NK-92 (cell line): ENCODE data around the gene LGALS4.
"Not testable (repeated sequence)": the region's sequence is repeated elsewhere in the genome, so short reads cannot be mapped to it uniquely, and the experiment has no call there.

Experiments used
- DNase-seq: peaks from one replicate; lab custom pipeline; 2025; ENCODE audit not compliant: unreplicated experiment; lab: John Stamatoyannopoulos, UW

LGALS4 gene

DNA sequence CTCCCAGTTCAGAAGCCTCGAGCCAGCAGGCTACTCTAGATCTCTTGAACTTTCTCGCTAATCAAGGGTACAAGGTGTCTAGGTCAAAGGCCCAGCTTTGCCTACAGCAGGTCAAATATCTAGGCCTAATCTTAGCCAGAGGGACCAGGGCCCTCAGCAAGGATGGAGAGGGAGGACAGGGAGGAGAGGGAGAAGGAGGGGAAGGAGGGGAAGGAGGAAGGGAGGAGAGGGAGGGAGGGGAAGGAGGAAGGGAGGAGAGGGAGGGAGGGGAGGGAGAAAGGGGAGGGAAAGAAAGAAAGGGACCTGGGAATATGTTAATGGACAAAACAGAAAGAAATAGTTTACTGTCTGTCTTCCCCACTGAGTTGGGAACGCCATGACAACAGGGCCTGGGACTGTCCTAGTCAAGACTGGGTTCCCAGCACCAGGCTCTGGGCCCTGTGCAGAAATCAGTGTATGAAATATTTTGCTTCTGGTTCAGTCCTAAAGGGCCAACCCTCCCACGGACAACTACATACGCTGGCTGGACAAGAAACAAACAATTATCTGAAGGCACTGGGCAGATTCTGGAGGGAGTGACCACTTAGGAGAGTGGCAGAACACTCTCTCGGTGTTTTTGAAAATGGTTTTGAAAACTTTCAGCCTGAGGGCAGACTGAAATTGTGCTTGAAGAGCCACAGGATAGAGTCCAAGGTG, 14.3 kb upstream of the LGALS4 start:
- DNase-seq: no peak

DNA sequence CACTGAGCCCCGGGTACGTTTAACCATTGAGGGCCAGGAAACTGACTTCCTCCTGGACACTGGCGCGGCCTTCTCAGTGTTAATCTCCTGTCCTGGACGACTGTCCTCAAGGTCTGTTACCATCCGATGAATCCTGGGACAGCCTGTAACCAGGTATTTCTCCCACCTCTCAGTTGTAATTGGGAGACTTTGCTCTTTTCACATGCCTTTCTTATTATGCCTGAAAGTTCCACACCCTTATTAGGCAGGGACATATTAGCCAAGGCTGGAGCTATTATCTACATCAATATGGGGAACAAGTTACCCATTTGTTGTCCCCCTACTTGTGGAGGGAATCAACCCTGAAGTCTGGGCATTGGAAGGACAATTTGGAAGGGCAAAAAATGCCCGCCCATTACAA, 13.2 kb upstream of the LGALS4 start:
- not testable (repeated sequence) for DNase-seq

DNA sequence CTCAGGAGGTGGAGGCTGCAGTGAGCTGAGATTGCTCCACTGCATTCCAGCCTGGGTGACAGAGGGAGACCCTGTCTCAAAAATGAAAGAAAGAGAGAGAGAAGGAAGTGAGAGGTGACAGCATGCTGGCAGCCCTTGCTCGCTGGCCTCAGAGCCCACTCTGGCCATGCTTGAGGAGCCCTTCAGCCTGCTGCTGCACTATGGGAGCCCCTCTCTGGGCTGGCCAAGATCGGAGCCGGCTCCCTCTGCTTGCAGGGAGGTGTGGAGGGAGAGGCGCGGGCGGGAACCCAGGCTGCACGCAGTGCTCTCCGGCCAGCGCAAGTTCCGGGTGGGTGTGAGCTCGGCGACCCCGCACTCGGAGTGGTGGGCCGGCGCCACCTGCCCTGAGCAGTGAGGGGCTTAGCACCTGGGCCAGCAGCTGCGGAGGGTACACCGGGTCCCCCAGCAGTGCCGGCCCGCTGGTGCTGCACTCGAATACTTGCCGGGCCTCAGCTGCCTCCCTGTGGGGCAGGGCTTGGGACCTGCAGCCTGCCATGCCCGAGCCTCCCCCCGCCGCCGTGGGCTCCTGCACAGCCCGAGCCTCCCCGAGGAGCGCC, 8.6 kb upstream of the LGALS4 start:
- not testable (repeated sequence) for DNase-seq

DNA sequence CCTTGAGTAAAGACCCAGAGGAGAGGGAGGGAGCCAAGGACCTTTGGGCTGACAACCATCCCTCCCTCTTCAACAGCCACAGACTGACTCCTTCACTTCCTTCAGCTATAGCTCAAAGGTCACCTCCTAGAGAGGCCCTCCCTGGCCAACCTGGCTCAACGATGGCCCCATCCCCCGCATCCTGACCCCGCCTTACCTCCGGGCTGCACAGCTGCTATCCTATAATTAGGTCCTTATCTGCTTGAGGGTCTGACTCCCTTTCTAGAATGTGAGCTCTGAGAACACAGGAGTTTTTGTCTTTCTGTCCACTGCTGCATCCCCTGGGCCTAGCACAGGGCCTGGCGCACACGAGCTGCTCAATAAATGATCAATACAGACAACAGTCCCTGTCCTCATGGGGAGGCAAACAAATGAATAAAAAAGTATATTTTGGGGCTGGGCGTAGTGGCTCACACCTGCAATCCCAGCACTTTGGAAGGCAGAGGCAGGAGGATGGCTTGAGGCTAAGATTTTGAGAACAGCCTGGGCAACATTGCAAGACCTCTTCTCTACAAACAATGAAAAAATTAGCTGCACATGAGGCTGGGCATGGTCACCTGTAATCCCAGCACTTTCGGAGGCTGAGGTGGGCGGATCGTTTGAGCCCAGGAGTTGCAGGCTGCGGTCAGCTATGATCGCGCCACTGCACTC, 6.6 kb upstream of the LGALS4 start:
- DNase-seq: no peak

DNA sequence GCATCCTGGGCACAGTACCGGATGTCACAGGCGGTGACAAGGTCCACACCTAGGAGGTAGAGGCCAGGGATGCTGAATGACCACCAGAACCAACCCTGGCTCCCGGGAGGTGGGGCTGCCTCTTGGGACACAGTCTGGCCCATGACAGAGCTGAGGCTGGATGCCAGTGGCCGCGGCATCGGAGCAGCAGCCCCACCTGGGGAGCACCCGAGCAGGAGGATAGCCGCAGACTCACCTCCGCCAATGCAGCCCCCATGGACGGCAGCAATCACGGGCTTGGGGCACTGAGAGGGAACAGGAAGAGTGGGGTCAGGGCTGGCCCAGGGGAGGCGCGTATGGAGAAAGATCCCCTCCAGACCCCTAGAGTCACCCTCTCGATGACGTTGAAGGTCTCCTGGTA, 4.3 kb upstream of the LGALS4 start:
- DNase-seq: no peak

DNA sequence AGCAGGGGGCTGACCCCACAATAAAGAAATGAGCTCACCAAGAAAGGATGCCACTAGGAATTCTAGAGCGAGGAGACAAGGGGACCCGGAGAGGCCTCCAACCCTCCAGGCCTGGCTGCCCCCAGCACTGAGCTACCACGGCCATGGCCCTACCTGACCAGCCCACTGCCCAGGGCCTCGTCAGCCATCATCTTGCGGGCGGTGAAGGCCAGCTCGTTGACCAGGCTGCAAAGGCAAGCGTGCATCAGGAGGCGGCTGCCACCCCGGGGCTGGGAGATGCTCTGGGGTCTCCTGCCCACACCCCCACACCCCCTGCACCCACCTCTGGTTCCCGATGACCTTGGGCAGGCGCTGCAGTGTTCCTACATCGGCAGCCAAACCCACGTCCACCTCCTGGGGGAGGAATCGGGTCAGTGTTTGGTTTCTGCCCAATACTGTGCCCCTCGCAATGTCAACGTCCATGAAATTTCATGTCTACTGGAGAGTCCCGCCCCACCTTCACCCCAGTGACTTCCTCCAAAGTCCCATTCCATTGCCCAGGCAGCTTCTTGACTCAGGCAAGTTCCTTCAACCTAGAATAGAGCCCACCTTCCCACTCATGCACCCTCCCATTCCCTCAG, 3.5 kb upstream of the LGALS4 start:
- DNase-seq: no peak

DNA sequence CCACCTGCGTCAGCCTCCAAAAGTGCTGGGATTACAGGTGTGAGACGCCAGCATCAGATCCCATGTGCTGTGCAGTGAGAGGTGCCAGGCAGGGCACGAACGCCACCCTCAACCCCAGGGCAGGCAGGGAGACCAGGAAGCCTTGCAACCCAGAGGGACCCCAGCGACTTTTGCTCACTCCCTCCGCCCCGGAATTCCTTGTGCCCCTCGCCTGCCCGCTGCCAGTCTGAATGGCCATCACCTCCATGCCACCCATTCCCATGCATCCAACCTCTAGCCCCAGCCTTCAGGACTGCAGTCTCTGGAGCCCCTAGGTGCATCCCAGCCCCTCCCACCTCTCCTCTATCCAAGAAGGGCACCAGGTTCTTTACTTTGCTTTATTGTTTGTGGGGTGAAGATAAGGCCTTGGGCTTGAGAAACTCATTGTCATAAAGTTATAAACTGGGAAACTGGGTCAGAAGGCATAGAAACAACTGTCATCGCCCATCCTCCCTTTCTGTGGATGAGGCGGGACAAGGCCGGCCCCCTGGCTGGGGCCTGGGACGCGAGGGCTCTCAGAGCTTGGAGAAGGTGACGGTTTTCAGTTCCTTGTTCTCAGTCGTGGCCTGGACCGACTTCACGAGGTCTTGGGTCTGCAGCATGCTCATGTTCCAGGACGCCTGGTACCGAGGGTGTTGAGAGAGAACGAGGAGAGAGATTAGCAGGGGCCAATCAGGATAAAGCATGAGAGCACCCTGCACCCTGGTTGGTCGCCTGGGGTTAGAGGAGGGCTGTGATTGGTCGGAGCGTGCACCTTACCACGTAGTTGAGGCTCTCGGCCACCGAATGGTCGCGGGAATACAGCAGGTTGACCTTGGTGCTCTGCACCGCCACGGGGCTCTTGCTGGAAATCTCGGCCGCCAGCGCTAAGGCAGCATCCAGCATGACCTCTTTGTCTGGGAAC, 2.6 kb upstream of the LGALS4 start:
- no peak for DNase-seq

DNA sequence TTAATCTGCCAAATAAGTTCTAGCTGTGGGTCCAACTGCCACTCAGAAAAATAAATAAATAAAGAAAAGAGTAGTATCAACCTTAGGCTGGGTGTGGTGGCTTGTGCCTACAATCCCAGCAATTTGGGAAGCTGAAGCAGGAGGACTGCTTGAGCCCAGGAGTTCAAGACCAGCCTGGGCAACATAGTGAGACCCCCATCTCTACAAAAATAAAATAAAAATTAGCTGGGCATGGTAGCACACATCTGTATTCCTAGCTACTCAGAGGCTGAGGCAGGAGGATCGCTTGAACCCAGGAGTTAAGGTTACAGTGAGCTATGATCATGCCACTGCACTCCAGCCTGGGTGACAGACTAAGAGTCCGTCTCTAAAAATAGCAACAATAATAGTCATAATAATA, 1.2 kb upstream of the LGALS4 start:
- DNase-seq: not testable (repeated sequence)

DNA sequence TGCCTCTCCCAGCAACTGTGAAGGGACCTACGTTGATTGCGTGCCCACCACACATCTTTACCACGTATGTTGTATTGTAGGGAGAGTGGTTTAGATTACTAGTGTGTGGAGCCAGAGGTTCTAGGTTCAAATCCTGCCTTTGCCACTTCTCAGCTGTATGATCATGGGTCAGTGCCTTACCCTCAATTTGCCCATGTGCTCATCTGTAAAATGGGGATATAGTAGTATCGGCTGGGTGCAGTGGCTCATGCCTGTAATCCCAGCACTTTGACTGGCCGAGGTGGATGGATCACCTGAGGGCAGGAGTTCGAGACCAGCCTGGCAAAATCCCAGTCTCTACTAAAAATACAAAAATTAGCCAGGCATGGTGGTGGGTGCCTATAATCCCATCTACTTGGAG, 578 bp upstream of the LGALS4 start:
- no peak for DNase-seq

DNA sequence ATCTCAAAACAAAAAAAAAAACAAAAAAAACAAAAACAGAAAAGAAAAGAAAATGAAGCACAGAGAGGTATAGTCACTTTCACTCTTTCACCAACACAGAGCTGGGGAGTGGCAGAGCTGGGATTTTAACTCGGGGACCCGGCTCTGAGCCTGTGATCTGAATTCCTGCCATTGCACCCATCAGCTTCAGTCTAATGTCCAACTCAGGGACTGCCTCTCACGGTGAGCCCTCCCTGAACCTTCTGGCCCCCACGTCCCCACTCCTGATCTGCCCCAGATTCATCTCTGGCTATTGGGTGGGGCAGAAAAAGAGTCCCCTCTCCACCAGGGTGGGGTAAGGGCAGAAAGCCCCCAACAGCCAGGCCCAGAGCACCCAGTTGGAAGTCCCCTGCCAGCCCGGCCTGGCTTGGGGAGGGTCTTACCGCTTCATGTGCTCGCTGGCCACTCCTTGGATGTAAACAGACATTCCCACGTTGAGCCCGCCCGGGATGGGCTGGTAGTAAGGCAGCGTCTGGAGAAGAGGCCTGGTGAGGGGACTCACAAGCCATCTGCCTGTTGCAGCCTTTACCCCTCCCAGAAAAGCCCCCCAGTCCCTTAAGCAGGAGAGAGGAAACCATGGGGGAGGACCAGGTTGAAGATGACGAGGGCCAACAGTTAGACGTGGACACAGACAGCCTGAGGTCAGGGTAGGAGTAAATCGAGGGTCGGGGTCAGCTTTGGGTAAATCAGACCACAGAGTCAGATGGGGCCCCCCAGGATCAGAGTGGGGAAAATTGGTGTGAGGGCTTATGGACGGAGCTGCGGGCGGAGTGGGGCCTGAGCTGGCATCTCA, 520 bp downstream of the LGALS4 start:
- DNase-seq: no peak

DNA sequence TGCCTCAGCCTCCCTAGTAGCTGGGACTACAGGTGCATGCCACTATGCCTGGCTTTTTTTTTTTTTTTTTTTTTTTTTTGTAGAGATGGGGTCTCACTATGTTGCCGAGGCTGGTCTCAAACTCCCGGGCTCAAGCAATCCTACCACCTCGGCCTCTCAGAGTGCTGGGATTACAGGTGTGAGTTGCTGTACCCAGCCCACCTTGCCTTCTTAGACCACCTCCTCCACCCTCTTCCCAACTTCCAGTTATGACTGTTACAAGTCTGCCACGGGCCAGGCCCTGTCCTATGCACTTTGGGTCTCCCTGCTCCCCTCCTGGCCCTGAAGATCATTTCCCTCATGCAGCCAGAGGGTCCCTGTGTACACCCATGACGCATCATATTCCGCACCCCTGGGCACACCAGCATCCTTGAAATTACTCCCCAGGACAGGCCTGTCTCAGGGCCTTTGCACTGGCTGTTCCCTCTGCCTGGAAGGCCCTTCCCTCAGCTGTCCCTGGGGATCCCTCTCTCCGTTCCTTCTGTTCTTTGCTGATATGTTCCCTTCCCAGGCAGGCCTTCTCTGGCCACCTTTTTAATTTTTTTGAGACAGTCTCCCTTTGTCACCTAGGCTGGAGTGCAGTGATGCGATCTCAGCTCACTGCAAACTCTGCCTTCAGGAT, 3.0 kb downstream of the LGALS4 start:
- DNase-seq: no peak

DNA sequence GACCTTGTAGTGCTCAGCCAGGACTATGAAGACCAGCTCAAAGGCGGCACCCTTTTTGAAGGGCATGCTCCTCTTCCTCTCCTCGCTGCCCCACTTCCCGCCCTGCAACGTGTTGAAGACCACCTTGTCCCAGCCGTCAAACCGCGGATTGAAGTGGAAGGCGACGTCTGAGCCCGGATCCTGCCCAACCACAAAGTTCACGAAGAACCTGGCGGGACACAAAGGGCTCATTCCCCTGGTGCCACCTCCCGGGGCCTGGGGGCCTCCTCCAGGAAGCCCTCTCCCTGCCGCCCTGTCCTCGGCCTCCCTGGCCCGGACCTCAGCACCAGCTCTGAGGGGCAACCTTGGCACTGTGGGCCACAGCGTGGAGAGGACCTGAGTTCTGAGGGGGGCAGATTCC, 4.0 kb downstream of the LGALS4 start:
- no peak for DNase-seq

DNA sequence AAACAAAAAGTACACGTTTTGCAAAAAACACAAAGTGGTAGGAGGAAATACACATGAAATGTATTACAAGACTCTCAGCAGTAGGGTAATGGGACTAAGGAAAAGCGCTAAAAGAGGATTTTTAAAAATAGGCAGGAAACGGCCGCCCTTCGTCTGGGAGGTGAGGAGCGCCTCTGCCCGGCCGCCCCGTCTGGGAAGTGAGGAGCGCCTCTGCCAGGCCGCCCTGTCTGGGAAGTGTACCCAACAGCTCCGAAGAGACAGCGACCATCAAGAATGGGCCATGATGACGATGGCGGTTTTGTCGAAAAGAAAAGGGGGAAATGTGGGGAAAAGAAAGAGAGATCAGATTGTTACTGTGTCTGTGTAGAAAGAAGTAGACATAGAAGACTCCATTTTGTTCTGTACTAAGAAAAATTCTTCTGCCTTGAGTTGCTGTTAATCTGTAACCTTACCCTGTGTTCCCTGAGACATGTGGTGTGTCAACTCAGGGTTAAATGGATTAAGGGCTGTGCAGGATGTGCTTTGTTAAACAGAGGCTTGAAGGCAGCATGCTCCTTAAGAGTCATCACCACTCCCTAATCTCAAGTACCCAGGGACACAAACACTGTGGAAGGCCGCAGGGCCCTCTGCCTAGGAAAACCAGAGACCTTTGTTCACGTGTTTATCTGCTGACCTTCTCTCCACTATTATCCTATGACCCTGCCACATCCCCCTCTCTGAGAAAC, 5.2 kb downstream of the LGALS4 start:
- DNase-seq: not testable (repeated sequence)

DNA sequence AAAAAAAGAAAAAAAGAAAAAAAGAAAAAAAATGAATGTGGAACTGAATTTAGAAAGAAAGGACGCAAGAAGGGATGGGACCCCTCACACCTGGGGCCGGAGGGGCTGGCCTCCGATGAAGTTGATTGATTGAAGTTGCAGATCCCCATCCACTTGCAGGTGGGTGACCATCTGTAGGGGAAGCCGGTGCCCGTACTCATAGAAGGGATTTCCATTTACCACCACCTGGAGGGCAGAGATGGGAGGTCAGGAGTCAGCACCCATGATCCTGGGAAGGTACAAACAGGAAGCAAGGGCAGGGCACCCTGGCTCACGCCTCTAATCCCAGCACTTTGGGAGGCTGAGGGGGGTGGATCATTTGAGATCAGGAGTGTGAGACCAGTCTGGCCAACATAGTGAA, 6.4 kb downstream of the LGALS4 start:
- DNase-seq: no peak

DNA sequence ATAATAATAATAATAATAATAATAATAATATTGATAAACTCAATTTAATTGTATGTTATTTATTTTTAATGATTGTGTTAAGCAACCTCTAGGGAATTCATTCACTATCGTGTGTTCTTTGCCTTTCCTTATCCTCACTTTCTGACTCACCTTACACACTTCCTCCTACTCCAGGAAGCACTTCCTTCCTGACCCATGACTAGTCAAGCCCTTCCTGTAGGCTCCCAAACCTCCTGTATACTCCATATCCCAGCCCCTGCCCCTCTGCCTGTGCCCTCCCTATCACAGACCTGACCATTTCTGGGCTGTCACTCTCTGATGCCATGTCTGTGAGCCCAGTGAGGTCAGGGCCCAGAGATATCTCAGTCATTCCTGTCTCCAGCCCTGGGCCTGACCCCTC, 7.6 kb downstream of the LGALS4 start:
- no peak for DNase-seq

DNA sequence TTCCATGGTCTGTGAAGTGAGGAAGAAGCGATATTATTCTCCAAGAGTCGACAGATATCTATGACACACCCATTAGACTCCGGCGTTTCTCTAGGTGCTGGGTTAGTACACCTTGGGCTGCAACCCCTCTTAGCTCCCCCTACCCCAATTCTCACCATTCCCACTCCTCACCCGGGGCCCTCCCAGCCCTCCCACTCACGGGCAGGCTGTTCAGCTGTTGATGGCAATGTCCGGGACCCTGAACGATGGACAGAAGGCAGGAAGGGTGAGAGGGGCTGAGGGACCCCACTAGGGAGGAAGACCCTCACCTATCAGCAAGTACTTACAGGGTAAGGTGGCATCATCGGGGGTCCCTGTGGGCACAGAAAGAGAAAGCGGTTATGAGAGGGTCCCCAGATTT, 9.2 kb downstream of the LGALS4 start:
- DNase-seq: no peak

DNA sequence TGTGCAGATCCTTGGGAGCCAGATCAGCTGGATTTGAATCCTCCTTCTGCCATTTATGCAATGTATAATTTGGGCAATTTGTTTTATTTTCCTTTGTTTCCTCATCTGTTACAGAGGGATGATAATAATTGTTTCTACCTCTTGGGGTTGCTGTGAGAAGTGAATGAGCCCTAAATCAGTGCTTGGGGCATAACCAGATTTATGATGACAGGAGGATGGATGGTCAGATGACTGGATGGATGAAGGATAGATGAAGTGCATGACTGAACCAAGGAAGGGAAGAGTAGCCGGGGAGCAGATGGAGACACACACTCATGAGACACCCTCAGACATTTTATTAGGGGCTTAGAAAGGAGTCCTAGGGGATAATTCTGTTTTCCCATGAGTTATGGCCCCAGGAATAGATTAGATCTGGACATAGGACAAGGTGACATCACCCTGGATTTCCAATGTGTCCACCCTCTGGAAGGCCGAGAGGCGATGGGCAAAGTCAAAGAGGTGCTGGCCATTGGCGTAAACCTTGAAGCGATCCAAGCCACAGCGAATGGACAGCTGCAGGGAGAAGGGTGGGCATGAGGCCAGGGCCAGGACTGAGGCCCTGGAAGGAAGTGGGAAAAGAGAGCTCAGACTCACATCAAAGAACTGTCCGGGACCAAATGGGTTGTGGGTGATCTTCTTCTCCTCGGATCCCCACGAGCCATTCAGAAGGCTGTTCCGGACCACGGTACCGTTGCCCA, 11.2 kb downstream of the LGALS4 start:
- DNase-seq: no peak
